GM03348 (cell line): ENCODE results near the gene SSC5D.
"Not testable (repeated sequence)": the region's sequence is repeated elsewhere in the genome, so short reads cannot be mapped to it uniquely, and the experiment has no call there.

Source experiments
- DNase-seq: peaks from one replicate; pipeline ENCODE4 v3.0.0; 2012; ENCODE audit warnings: low spot score

The SSC5D gene

DNA sequence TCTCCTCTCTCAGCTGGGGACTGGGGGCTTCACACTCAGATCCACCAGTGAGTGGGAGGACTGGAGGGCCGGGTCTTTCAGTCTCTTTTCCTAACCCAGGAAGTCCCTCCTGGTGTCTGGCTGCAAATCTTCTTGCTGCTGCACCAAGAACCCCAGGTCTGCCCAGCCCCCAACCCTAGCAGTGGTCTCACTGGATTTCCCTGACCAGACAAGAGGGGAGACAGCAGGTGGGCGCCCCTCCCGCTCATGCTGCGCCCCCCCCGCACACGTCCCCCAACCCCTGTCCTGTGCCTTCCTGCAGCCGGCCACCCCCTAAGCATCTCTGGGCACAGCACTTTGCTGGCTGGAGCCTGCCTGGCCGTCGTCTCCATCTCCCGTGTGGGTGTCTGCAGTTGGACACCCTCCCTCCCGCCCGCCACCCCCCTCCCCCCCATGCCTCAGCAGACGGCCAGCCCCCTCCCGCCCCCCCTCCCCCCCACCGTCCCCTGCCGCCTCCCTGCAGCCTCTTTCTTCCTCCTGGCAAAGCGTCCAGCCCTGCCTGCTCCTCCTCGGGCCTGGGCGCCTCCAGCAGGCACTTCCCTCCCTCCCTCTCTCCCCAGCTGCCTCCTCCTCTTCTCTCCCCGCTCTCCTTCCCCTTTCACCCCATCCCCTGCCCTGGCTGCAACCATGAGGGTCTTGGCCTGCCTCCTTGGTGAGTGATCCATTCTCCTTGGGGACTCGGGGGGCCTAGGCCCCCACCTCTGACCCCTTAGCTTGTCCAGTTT is at the start of gene SSC5D:
SSC5D (plus strand) TSS at position 513 of the 764 bp plus-strand sequence; CDS start at position 667, 154 bp downstream.
- peak; percentile 85 for DNase-seq

- DNase-seq, result no peak
Observed at GRCh38 chr19:55439052-55439451, 49.2 kb upstream of the SSC5D start.

DNA sequence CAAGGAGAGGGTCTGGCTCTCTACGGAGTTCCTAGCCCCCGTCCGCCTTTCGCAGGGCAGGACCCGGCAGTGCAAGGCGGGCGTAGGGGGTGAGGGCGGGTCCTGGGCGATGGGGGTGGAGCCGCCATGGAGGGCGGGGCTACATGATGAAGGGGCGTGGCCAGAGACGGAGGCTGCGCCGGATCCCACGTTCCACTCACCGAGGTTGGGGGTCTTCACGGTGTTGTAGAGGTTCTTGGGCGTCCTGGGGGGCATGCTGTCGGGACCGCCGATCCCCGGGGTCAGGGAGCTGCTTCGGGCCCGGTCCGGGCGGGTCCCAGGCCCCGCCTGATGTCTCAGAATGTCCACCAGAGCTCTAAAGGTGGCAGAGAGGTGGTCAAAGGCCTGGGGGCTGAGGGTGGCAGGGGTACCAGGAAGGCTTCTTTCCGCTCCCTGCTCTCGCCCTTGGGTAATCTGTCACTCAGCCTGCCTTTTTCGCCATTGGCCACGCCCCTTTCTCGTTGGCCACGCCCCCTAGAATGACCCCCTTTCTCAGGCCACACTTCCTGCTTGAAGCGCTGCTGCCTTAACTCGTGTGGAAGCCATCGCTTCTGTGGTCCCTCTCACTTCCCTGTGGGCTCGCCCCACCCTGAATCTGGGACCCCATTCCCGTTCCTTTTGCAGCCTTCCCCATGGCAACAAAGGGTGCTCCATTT is 47.7 kb upstream of the SSC5D start:
- no peak for DNase-seq

GRCh38 chr19:55441319-55441691 is 46.9 kb upstream of the SSC5D start:
- DNase-seq, result no peak

DNA sequence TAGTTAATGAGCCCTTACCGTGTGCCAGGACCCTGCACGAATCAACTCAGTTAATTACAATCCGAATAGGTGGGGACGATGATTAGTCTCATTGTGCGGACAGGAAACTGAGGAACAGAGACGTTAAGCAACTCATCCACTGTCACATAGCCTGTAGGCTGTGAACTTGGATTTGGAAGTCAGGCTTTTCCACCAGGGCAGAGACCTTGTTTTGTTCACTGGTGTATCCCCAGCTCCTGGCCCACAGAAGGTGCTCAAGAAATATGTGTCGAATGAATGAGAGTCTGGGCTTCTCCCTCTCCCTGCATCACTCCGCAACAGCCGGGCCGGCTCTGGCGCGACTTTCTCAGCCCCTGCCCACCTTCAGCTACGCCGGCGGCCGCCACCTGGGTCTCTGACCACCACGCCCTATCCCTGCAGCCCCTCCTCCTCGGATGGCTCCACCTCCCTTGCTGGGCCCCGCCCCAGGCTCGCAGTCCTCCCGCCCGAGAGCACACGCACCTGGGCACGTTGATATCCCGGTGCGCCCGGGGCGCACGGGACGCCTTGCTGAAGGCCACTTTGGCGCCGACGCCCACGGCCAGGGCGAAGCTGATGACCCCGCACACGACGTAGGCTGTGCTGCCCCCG is 46.4 kb upstream of the SSC5D start:
- no peak for DNase-seq

GRCh38 chr19:55442372-55442961 is 45.8 kb upstream of the SSC5D start:
- no peak for DNase-seq

GRCh38 chr19:55443045-55443823 is 45.0 kb upstream of the SSC5D start, which contains the start of gene SHISA7:
SHISA7 (minus strand) TSS chr19:55443300; CDS start chr19:55442863, 437 bp downstream.
- no peak for DNase-seq

- no peak for DNase-seq
Observed at GRCh38 chr19:55443824-55444480, 44.3 kb upstream of the SSC5D start.

DNA sequence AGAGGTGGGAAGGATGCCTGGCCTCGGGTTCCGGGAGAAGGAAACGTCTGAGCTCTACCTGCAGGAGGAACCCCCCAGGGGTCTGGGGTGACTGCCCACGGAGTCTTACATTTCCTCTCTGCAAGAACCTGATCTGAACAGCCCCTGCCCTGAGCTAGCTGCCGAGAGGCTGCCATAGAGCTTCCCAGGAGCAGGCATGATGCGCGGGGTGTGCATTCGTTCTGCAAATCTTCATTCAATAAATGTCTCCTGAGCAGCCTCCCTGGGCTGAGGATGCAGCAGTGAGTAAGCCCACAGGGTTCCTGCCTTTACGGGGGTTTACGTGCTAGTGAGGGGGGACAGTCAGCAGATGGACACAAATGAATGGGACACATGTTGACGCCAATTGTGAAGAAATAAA is 43.6 kb upstream of the SSC5D start:
- no peak for DNase-seq

GRCh38 chr19:55446060-55446459 is 42.2 kb upstream of the SSC5D start:
- no peak for DNase-seq

- DNase-seq, result peak; percentile 57
Observed at GRCh38 chr19:55447421-55448174, 40.6 kb upstream of the SSC5D start.

DNA sequence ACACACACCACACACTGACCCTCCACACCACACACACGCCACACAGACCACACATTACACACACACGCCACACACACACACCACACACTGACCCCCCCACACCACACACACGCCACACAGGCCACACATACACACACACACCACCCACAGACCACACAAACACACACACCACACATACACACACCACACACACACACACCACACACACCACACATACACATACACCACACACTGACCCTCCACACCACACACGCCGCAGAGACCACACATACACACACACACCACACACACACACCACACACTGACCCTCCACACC is 40.1 kb upstream of the SSC5D start:
- not testable (repeated sequence) for DNase-seq

DNA sequence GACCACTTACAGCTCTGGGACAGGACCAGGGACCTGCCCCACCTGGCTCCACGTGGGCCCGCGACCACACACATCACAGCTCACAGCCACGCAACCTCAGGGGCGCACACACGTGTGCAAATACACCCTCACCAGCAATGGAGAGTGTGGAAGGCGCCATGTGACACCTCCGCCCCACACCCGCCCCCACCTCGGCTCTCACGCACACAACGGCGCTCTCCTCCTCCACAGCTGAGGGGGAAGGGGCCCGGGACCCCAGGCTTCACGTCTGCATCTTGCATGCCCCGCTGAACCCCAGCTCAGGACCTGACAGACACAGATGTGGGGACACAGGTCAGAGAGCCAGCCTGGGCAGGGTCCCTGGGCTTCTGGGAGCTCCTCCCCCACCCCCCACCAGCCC is 38.8 kb upstream of the SSC5D start:
- no peak for DNase-seq

DNA sequence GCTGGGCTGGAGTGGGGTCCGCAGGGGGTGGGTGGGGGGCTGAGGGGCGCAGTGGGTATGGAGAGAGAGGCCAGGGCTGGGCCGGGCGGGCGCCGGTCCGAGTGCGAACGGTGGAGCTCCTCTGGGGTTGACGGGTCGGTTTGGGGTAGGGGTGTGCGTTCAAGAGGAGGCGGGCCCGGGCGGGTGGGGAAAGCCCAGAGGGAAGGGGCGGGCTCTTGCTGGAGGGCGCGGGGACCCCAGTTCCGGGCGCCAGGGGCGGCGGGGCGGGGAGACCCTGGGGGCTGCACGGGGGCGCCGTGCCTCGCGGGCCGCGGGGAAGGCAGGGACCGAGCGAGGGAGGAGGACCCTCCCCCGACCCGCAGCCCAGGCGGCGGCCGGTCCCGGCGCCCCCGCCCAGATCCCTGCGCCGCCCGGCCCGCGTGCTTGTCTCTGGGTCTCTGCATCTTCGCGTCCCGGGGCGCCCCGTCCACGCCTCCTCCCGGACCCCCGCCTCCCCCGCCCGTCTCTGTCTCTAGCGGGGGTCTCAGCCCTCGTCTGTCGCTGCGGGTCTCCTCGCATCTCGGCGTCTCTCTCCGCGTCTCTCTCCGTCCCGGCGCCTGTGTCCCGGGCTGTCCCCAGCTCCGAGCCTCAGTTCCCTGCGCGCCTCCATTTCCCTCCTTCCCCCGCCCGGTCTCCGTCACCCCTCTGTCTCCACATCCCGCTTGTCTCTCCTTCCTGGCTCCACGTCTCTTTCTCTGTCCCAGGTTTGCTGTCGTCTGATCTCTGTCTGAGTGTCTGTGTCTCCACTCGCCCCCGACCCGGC is 36.9 kb upstream of the SSC5D start:
- no peak for DNase-seq

- DNase-seq, result no peak
Observed at GRCh38 chr19:55451965-55452748, 36.1 kb upstream of the SSC5D start.

DNA sequence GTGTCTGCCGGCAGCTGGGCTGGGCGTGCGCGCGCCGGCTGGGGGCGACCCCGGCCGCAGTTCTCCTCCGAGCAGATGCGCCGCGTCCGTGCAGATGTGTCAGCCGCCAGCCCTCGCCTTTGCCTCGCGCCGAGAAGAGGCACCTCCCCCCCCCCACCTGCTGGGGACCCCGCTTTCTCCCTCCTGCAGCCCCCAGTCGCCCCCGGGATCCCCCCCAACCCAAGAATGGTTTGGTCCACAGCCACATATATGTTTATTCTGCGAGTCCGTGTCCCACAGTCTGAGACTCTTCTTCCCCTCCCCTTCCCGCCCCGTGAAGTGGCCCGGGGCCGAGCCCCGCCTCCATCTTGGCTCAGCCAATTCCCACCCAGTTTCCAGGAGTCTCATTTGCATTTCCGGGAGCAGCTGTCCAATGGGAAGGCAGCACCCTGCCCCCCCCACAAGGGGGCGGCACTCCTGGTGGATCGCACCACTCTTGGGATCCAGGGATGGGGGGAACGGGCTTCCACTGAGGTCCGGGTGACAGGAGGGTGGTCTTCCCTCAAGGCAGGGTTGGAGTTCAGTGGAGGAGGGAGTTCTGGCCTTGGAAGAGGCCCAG is 35.4 kb upstream of the SSC5D start:
- peak; percentile 80 for DNase-seq

- DNase-seq, result no peak
Observed at GRCh38 chr19:55453511-55454260, 34.5 kb upstream of the SSC5D start.

GRCh38 chr19:55454787-55455243 is 33.4 kb upstream of the SSC5D start:
- peak; percentile 66 for DNase-seq
